Measurements from ENCODE around the gene GALNT16.
A peak's percentile ranks its signal among the peaks of the same experiment; 100 is the strongest.

GRCh38 chr14:69316449-69317101 lies 56.6 kb downstream of the GALNT16 start:
- TF ChIP-seq CTCF (IDR thresholded peaks at IDR 0.05): peak in 2 of 12 donors; percentile 9 to 20
- TF ChIP-seq POLR2A (IDR thresholded peaks at IDR 0.05): no peak

Measured in heart left ventricle (tissue), 13 donors.